ENCODE measurements around the gene MRPS23.

DNA sequence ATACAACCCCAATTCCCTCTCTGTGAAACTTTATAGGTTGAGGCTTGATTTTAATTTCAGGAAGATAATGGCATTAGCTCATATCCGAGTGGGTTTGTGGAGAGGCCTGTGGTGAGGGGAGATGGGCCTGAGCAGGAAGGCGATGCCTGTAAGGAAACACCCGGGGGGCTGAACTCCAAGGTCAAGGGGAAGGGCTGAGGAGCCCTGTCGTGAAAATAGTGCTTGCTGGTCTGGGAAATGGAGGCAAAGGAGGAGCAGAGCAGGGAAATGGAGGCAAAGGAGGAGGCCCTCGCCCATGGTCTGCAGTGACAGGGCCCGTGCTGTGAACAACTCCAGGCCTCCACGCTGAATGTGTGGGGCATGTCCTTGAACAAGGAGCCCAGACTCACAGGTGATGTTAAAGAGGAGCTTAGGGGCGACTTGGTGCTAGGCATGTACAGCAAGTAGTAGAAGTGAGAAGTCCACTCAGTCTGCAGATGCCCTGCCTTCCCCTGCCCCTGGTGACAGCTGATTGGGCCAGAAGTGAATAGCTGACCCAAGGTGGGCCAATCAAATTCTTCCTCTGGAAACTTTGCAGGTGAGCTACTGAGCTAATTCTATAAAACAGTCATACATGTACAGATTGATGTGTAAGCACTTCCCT lies 38.1 kb downstream of the MRPS23 start:
- TF ChIP-seq POLR2A (IDR thresholded peaks at IDR 0.05) = no peak
- TF ChIP-seq, protein P1, sequence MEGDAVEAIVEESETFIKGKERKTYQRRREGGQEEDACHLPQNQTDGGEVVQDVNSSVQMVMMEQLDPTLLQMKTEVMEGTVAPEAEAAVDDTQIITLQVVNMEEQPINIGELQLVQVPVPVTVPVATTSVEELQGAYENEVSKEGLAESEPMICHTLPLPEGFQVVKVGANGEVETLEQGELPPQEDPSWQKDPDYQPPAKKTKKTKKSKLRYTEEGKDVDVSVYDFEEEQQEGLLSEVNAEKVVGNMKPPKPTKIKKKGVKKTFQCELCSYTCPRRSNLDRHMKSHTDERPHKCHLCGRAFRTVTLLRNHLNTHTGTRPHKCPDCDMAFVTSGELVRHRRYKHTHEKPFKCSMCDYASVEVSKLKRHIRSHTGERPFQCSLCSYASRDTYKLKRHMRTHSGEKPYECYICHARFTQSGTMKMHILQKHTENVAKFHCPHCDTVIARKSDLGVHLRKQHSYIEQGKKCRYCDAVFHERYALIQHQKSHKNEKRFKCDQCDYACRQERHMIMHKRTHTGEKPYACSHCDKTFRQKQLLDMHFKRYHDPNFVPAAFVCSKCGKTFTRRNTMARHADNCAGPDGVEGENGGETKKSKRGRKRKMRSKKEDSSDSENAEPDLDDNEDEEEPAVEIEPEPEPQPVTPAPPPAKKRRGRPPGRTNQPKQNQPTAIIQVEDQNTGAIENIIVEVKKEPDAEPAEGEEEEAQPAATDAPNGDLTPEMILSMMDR (IDR thresholded peaks at IDR 0.05 in 4 of 5, conservative IDR thresholded peaks at IDR 0.05 in 1 of 5) = no peak
